Hepatocyte (in vitro differentiated cells): Measurements from ENCODE around the gene CLDN3.

Experiments used
- CTCF ChIP-seq: fragments of 200-600 bp; sonication (generic); IDR thresholded peaks from 2 replicates; pipeline ENCODE4 v1.5.1; 2016; ENCODE audit warnings: antibody characterized with exemption, mild to moderate bottlenecking; ENCODE audit not compliant: poor library complexity
- EZH2 ChIP-seq: fragments of 200-600 bp; sonication (generic); IDR thresholded peaks from 2 replicates; pipeline ENCODE4 v1.6.1; 2016; ENCODE audit warnings: antibody characterized with exemption, mild to moderate bottlenecking, borderline replicate concordance

GRCh38 chr7:73802459-73802858, 32.4 kb upstream of the CLDN3 start:
- TF ChIP-seq EZH2 (no peak), CTCF (no peak)
